Fibroblast of mammary gland (primary cell): ENCODE measurements around the gene AUH.
A peak's percentile ranks its signal among the peaks of the same experiment; 100 is the strongest.

Source experiments
- DNase-seq: peaks from one replicate; pipeline ENCODE4 v3.0.0-alpha.2; 2010; ENCODE audit warnings: low read depth
- H3K4me3 ChIP-seq: 2 replicates; pipeline ENCODE4 v1.5.1; 2011; ENCODE audit warnings: low read depth, mild to moderate bottlenecking, low read length, moderate library complexity; ENCODE audit not compliant: control insufficient read depth
- TF ChIP-seq, protein P1 (sequence below): conservative IDR thresholded peaks from 2 replicates; pipeline ENCODE4 v1.5.1; 2011; ENCODE audit warnings: low read depth, low read length, inconsistent platforms; ENCODE audit not compliant: control insufficient read depth, insufficient read depth

Gene AUH

DNA sequence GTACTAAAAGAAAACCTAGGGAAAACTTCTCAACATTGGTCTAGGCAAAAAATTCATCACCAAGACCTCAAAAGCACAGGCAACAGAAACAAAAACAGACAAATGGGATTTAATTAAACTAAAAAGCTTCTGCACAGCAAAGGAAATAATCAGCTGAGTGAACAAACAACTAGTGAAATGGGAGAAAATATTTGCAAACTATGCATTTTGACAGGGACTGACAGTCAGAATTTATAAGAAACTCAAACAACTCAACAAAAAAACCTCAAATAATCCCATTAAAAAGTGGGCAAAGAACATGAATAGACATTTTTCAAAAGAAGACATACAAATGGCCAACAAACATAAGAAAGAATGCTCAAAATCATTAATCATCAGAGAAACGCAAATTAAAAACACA, 189.4 kb downstream of the AUH start:
- no peak for DNase-seq
- H3K4me3 ChIP-seq: no peak overlapping the region
- TF ChIP-seq, protein P1, sequence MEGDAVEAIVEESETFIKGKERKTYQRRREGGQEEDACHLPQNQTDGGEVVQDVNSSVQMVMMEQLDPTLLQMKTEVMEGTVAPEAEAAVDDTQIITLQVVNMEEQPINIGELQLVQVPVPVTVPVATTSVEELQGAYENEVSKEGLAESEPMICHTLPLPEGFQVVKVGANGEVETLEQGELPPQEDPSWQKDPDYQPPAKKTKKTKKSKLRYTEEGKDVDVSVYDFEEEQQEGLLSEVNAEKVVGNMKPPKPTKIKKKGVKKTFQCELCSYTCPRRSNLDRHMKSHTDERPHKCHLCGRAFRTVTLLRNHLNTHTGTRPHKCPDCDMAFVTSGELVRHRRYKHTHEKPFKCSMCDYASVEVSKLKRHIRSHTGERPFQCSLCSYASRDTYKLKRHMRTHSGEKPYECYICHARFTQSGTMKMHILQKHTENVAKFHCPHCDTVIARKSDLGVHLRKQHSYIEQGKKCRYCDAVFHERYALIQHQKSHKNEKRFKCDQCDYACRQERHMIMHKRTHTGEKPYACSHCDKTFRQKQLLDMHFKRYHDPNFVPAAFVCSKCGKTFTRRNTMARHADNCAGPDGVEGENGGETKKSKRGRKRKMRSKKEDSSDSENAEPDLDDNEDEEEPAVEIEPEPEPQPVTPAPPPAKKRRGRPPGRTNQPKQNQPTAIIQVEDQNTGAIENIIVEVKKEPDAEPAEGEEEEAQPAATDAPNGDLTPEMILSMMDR: no peak

DNA sequence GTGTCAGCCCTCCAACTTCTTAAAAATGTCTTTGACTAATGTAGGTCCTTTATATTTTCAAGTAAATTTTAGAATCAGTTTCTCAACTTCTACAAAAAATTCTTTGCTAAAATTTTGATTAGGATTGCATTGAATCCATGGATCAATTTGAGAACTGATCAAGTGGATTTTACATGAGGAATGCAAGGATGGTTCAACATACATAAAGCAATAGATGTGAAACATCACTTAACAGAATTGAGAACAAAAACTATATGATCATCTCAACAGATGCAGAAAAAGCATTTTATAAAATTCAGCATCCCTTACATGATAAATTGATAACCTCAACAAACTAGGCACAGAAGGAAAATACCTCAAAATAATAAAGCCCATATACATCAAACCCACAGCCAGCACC, 190.8 kb downstream of the AUH start:
- no peak for DNase-seq
- no peak overlapping the region for H3K4me3 ChIP-seq
- TF ChIP-seq, protein P1: no peak

DNA sequence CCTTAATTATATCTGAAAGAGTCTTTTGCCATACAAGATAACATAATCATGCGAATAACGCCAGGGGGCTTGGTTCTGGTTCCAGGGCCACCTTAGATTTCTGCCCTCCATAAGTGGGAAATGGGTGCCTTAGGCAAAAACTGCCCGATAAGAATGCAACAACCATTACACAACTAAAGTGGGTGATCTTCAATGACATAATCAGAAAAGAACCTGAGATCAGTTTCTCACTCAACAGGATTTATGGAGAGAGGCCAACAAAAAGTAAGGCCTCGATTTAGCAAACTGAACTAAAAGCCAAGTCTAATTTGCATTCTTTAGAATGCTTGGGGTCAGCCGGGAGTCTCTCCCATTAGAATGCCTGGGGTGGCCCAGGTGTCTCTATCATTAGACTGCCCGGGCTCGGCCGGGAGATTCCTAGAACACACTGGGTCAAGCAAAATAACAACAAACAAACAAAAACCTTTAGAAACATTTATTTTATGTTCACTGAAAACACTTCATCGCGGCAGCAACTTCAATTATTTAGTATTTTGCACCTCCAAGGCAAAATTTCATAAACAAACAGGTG, 194.8 kb downstream of the AUH start:
- DNase-seq: no peak
- no peak overlapping the region for H3K4me3 ChIP-seq
- TF ChIP-seq, protein P1: no peak

DNA sequence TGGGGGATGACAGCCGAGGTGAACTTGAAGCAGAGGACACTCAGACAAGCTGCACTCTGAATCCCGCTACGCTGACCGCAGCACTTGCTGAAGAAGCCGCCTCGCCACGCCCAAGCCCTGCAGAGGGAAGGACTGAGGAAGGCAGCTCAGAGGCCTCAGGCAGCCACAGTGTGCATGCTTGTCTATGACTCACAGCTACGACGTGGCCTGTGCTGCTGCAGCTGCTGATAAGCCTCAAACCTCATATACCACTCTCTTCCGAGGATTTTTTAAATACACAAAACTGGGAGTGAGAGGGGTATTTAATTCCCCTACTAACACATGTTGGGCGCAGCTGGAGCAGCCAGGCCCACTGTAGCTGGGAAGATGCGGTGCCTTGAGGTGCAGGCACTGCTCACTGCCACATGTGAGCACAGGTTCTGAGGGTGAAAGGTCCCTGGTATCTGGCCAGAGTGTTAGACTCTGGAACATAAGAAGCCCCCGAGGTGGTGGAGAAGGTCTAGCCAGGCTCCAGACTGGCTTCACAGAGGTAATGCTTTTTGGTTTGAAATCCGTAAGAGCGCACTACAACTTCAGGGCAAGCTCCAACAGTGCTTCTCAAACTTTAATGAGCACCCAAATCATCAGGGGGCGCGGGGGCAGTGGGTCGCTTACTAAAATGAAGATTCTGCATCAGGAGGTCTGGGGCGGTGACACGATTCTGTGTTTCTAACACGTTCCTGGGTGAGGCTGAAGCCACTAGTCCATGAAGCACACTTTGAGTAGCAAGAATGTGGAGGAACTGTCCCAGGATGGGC, 196.8 kb downstream of the AUH start:
- peak; percentile 97 for DNase-seq
- H3K4me3 ChIP-seq: no peak overlapping the region
- TF ChIP-seq, protein P1: no peak
